Tongue (tissue), 2 donors: ENCODE measurements around the gene PLEKHM3. TPM values are rescaled to one million over a fixed set of nuclear protein-coding genes. Genes with fewer than 3 reads are reported as not detected.
A peak's percentile ranks its signal among the peaks of the same experiment; 100 is the strongest.
"Not testable (repeated sequence)": the region's sequence is repeated elsewhere in the genome, so short reads cannot be mapped to it uniquely, and the experiment has no call there.

ENCODE experiments used
- DNase-seq: peaks from one replicate; pipeline ENCODE4 v3.0.0-alpha.2; 2015
- total RNA-seq: library from RNA; depleted of rRNA; stranded (reverse); fragments of >200 nt; gene quantifications from one replicate; pipeline ENCODE4 v1.2.3, GENCODE V29; 2014

The PLEKHM3 gene
- total RNA-seq, 1 donor from 2014 or later, result 20.0 TPM

GRCh38 chr2:207919164-207919919 is 106.0 kb downstream of the PLEKHM3 start:
- no peak for DNase-seq

DNA sequence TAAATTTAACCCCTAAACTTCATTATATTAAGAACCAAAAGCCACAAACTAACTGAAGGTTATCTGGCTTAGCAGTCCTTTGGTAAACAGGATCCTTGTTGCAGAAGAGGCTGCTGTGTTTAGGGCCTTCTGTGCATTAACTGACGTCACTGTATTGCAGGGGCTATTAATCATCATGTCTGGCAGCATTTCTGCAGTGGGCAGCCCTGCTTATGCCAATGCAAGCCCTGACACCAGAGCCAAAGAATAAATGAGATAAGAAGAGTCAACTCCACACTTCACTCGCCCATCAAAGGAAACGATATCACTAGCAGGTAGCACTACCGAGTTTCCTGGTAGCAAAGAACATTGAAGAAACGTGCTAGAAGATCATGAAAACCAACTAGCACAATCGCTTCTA is 110.6 kb downstream of the PLEKHM3 start:
- DNase-seq, result no peak

DNA sequence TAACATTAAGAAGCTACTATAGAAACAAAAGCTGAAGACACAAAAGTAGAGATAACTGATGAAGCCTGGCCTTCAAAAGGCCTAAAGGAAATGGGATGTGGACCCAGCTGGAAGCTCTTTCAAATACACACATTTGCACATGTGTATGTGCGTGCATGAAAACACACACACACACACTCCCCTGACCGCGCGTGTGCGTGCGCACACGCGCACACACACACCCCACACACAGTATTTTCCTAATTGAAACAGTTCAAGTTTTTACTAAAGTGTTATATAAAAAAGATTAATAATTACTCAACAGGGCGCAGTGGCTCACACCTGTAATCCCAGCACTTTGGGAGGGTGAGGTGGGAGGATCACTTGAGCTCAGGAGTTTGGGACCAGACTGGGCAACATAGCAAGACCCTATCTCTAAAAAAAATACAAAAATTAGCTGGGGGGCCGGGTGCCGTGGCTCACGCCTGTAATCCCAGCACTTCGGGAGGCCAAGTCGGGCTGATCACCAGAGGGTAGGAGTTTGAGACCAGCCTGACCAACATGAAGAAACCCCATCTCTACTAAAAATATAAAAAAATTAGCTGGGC is 111.5 kb downstream of the PLEKHM3 start:
- DNase-seq, result no peak

GRCh38 chr2:207911856-207912255 is 113.5 kb downstream of the PLEKHM3 start:
- DNase-seq, result no peak

DNA sequence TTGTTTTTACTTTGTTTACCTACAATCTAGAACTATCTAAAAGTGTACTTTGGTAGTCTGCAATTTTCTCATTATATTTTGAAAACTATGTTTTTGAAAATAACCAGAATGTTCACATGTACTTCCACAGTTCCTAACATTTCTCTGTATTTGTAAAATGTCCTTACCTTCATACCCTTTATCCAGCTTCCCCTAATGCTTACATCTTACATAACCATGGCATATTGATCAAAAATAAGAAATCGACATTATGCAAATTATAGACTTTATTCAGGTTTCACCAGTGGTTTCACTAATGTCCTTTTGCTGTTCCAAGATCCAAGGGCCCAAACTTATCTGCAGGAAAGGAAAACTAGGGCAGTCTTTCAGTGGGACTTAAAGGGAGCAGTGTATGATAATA is 114.1 kb downstream of the PLEKHM3 start:
- no peak for DNase-seq

DNA sequence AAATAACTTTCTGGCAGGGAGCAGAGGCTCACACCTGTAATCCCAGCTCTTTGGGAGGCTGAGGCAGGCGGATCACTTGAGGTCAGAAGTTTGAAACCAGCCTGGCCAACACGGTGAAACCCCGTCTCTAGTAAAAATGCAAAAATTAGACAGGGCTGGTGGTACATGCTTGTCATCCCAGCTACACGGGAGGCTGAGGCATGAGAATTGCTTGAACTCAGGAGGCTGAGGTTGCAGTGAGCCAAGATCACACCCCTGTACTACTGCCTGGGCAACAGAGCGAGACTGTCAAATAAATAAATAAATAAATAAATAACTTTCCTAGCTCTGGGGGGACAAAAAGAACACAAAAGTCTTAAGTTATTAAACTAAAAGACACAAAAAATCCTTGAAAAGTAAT is 118.8 kb downstream of the PLEKHM3 start:
- DNase-seq, result not testable (repeated sequence)

DNA sequence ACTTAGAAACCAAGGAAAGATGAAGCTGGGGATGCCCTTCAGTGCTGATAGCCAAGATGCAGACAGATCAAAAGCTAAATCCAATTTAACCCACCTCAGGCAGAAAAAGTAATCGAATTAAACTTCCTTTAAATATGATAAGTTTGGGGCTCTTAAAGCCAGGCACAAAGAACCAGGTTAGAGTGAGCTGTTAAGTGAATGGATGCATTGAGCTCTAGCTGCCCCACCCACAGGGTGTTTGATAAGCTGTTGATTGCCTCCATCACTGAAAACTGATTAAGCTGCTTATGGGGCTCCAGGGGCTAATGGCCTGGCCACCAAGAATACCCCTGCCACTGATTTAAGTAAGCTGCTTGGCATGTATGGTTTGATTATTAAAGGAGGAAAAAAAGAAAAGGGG is 119.8 kb downstream of the PLEKHM3 start:
- no peak for DNase-seq

GRCh38 chr2:207903236-207903635 is 122.1 kb downstream of the PLEKHM3 start:
- no peak for DNase-seq

- peak; percentile 25 for DNase-seq
These were observed 122.5 kb downstream of the PLEKHM3 start for GRCh38 chr2:207902821-207903220.

DNA sequence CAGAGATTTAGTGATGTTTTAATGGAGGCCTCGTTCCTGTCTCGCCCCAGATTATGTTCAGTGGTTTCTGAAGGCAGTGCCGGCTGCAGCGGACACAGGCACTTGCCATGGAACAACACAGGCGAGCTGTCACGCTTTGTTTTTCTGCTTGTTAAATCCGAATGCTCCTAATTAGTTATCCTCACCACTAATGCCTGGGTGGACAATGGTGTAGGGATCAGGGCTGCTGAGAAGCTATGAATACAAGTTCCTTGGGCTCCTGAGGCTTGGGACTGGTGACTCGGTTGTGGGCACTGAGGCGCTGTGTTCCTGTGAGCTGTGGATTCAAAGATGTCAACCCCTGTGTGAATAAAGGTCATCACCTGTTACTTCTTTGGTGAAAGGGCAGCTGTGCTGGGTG is 123.5 kb downstream of the PLEKHM3 start:
- no peak for DNase-seq

DNA sequence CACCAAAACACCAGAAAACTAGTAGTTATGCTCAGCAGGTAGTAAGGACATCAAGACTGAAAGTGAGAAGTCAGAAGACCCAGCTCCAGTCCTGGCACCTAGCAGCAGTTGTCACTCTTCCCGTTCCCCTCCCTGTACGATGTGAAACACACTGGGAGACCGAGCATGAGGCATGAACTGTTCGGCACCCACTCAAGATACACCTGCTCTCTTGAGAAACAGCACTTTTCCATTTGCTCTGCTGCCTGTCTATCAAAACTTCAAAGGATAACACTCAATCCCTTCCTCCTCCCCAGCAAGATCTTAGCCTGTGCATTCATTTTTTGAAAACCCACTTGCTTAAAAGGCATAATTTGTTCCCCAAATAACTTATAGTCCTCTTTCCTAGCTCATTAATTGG is 123.9 kb downstream of the PLEKHM3 start:
- no peak for DNase-seq

GRCh38 chr2:207898354-207898695 is 127.0 kb downstream of the PLEKHM3 start:
- no peak for DNase-seq

GRCh38 chr2:207897541-207898353 is 127.6 kb downstream of the PLEKHM3 start:
- DNase-seq, result no peak

DNA sequence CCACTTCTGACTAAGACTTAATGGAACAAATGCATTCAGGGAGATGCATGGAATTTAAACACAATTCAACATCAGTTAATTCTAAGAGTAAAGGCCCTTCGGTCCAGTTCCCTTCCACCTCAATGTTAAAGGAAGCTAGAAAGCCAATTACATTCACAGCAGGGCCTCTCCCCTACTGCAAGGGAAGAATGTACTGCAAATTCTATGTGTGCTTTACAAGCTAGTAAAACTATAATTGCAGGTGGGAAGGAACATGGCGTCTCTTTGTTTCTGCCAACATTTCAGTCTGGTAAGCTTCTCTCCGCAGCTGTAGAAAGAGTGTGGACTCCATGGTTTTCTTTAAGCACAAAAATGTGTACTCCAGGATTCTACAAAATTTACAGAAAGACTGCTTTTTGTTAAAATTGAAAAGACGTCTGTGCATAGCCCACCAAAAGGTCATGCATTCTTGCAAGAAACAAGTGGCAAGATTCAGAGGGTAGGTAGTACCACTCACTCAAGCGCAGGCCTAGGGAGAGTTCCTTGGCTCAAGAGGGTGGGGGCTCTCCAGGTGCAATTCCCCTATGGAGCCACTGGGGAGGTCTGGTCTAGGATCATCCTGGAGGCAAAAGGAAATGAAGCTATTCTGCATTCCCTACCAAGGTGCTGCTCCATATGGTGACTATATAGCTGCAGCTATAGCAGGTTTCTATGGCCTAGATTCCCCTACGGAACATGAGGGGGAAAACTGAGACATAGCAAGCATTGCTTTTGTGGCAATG is 128.6 kb downstream of the PLEKHM3 start:
- no peak for DNase-seq

GRCh38 chr2:207895274-207895860 is 130.0 kb downstream of the PLEKHM3 start:
- DNase-seq, result no peak

DNA sequence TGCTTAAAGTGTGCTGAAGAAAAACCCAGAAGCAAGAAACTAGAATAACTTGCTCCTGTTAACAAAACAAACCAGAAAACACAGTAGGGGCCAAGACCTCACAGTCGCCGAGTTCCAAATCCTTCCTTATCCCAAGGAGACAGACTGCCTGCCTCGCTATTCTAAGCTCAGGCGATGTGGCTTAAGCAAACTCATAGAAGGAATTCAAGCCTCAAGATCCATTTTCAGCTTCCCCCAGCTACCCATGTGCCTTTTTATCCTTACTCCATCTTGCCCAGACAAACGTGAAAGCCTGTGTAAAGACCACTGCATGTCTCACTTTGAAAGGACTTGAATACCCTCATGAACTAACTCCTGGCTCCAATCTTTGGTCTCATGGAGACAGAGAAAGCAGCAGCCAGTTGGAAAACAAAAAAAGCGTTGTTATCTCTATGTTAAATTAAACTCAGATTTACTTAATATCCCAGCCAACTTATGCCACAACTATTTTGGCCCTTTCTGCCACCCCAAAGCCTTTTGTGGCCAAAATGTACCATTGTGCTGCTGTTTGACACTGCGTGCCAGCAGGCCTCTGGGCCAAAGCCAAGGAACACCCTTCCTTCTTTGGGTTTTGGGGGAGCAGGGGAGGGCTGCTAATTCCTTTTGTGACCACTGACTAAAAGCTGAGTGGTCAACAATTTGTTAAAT is 132.5 kb downstream of the PLEKHM3 start:
- peak; percentile 27 for DNase-seq

DNA sequence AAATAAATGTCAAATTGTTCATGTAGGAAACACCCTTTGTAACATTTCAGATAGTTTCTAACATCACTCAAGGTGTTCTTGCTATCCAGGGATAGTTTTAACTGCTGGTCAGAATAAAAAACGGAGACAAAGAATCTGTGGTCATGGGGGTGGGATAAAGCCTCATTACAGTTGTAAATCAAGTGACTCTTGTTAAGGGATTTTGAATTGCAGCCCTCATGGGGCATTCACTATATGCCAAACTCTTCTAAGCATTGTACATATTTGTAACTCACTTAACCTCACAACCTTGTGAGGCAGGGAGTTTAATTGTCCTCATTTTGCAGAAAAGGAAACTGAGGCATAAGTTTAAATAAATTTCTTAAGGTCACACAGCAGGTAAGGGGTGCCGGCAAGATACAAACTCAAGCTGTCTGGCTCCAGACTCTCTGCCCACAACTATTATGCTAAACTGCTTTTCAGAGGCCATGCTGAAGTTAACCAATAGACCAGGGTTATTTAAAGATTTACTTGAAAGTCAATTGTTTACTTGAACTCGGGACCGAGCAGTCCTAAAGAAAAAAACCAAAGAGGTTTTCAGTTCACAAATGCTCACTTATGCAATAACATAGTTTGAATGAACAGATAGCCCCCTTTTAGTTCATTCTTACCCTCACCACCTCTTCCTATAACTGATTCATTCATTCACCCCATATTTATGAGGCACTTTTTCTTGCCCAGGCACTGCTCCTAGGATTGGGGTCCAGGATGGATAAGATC is 134.1 kb downstream of the PLEKHM3 start:
- DNase-seq, result no peak

- no peak for DNase-seq
These were observed 137.8 kb downstream of the PLEKHM3 start for GRCh38 chr2:207887500-207887899.

- DNase-seq, result no peak
These were observed 140.3 kb downstream of the PLEKHM3 start for GRCh38 chr2:207885010-207885409.

DNA sequence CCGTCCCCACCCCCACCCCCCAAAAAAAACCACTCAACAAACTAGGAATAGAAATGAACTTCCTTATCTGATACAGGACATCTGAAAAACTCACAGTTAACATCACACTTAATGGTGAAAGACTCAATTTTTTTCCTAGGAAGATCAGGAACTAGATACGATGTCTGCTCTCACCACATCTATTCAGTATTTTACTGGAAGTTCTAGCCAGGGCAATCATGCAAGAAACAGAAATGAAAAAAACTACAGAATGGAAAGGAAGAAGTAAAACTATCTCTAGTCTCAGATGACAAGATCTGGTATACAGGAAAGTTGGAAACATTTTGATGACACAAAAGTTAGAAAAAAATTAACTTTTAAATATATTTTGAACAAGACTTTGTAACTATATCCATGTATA is 141.2 kb downstream of the PLEKHM3 start:
- no peak for DNase-seq
